GM10266 (cell line): Measurements from ENCODE around the gene OSBP2.

Experiments
- DNase-seq: peaks from one replicate; pipeline ENCODE4 v3.0.0; 2012; ENCODE audit errors: extremely low spot score
- TF ChIP-seq, protein P1 (sequence below): IDR thresholded peaks from 2 replicates; pipeline ENCODE4 v1.5.1; 2012; ENCODE audit warnings: mild to moderate bottlenecking, low read depth; ENCODE audit not compliant: control insufficient read depth, insufficient read depth; ENCODE audit errors: missing control alignments

Gene OSBP2

DNA sequence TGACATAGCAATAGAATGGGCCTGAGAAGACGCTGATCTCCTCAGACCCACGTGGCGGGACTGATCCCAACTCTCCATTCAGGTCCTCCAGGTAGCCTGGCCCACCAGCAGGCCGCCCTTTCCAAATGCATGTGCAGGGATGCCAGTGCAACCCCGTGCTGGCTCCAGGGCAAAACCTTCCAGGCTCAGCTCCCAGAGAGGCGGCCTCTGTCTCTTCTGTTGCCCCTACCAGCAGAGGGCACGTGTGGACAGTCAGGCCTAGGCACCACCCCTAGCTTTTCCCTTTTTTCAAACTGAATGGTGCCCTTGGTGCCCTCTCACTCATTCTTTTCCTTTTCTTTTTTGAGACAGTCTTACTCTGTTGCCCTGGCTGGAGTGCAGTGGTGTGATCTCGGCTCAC lies 121.7 kb downstream of the OSBP2 start:
- TF ChIP-seq, protein P1, sequence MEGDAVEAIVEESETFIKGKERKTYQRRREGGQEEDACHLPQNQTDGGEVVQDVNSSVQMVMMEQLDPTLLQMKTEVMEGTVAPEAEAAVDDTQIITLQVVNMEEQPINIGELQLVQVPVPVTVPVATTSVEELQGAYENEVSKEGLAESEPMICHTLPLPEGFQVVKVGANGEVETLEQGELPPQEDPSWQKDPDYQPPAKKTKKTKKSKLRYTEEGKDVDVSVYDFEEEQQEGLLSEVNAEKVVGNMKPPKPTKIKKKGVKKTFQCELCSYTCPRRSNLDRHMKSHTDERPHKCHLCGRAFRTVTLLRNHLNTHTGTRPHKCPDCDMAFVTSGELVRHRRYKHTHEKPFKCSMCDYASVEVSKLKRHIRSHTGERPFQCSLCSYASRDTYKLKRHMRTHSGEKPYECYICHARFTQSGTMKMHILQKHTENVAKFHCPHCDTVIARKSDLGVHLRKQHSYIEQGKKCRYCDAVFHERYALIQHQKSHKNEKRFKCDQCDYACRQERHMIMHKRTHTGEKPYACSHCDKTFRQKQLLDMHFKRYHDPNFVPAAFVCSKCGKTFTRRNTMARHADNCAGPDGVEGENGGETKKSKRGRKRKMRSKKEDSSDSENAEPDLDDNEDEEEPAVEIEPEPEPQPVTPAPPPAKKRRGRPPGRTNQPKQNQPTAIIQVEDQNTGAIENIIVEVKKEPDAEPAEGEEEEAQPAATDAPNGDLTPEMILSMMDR: no peak
- no peak for DNase-seq

DNA sequence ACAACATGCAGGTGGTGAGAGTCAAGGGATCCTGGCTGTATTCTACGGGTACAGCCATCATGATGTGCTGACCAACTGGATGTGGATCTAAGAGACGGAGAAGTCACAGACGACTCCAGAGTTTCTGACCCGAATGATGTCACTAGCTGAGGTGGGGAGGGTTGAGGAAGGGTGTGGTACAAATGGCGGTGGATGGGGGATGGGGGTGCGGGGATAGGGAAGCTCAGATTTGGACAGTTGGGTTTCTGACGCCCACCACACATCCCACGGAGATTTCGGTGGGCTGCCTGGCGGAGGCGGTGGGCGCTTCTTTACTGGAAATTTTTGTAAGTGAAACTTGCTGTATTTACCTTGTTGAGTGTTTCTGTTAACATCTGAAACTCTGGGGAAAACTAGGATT lies 126.7 kb downstream of the OSBP2 start:
- no peak for DNase-seq
- TF ChIP-seq, protein P1: no peak

- TF ChIP-seq, protein P1: no peak
- no peak for DNase-seq
Measured at GRCh38 chr22:30821863-30822215, 127.2 kb downstream of the OSBP2 start.

DNA sequence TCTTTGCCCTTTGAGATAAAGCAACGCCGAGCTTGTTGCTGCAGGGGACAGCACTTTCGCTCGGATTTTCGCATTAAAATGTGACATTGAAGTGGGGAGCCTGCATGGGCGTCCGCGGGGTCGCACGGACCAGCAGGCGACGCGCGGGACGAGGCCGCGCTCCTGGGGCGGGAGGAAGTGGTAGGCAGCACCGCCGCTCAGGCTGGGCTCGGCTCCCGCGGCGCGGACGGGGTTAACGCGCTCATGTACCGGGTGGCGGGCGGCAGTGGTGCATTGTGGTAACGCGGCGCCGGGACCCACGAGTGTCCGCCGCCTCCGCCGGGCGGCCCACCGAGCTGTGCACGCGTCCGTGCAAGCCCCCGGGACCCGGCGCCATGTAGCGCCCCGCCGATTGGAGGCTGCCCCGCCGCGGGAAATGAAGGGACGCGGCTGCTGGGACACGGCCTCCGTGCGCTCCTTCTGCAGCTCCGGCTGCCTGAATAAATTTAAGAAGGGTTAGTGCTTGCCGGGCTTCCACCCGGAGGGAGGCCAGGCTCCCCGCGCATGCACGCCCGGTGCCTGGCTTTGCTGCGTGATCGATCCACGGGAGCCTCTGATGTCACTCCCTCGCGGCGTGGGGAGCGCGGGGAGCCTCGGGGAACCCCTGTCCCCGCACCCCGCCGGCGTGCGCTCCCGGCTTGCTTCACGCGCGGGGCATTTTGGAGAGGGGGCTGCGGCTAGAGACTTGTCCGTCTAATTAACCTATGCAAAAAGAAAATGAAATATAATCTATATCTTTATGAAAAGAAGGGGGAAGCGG lies 127.7 kb downstream of the OSBP2 start:
- TF ChIP-seq, protein P1: no peak
- DNase-seq: no peak

DNA sequence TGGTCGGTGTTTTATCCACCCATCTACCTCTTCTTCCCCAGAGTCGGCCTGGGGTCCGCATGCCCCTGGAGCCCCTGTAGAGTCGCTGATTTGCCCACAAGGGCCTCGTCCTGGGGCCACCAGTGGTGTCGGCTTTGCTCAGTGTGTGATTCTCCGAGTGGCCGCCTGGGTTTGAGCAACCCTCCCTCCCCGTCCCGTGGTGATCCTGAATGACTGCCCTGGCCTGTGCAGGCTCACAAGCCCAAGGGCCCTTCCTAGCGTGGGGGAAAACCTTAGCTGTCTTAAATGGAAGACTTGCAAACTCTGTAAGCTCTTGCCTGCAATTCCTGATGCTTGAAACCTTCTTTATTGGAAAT lies 128.3 kb downstream of the OSBP2 start:
- no peak for DNase-seq
- TF ChIP-seq, protein P1: no peak

DNA sequence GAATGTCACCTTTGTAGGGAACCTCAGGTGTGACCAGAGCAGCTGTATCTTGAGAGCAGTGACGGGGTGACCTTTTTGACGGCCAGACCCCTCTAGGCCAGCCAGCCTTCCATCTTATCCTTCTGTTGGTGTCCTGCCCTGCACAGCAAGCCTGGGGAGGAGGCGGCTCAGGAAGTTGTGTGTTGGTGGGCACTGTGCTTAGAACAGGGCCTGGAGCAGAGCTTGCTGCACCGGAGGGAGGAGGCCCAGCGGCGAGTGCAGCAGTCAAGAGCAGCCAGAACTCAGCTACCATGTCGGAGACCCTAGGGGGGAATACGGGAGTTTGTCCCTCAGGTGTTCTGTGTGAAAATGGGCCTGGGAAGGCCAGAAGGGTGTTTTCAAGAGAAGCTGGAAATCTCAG lies 129.4 kb downstream of the OSBP2 start:
- no peak for DNase-seq
- TF ChIP-seq, protein P1: no peak

DNA sequence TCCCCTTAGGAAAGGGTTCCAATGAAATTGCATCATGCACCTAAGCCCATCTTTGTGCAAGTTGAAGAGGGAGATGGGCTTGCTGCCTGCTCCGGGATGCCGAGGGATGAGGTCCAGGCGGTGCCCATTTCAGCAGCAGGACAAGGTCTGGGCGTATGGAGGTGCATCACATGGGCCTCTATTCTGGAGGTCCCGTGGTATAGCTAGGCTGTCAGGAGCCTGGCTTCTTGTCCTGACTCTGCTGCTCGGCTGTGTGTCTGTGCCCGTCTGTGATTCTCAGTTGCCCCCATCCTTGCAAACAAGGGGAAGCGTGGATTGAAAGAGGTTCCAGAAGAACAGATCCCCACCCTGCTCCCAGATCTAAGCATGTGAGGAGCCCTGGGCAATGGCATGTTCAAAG lies 130.0 kb downstream of the OSBP2 start:
- TF ChIP-seq, protein P1: no peak
- DNase-seq: no peak
